ENCODE results near the gene CLCF1.

CLCF1 gene

DNA sequence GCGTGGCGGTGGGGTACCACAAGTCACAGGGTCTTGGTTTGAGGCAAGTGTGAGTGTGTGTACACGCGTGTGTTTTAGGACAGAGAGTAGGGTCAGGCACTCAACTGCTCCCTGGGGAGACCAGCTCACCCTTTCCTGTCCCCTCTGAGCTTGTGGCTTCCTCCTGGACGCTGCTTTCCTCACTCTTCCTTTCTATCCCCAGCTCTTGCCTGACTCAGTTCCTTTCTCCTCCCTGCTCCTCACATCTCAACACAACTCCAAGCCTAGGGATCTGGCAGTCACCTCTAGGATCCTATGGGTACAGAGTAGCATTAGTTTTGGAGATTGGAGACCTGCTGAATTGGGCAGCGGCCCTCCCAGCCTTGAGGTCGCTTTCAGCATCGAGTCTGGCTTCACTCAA is 4.1 kb downstream of the CLCF1 start:
- no peak for DNase-seq
- TF ChIP-seq, protein P1, sequence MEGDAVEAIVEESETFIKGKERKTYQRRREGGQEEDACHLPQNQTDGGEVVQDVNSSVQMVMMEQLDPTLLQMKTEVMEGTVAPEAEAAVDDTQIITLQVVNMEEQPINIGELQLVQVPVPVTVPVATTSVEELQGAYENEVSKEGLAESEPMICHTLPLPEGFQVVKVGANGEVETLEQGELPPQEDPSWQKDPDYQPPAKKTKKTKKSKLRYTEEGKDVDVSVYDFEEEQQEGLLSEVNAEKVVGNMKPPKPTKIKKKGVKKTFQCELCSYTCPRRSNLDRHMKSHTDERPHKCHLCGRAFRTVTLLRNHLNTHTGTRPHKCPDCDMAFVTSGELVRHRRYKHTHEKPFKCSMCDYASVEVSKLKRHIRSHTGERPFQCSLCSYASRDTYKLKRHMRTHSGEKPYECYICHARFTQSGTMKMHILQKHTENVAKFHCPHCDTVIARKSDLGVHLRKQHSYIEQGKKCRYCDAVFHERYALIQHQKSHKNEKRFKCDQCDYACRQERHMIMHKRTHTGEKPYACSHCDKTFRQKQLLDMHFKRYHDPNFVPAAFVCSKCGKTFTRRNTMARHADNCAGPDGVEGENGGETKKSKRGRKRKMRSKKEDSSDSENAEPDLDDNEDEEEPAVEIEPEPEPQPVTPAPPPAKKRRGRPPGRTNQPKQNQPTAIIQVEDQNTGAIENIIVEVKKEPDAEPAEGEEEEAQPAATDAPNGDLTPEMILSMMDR (IDR thresholded peaks at IDR 0.05): no peak
- no peaks in the 10 kb centered on the region for H3K9me3 ChIP-seq
- peaks cover 0 to 15% (median 12%) of the 10 kb centered on the region in 3 donors for H3K36me3 ChIP-seq
- H3K4me3 ChIP-seq: no peak overlapping the region
- H3K4me1 ChIP-seq: peaks cover 1 to 49% (median 44%) of the 10 kb centered on the region in 4 donors
- H3K27ac ChIP-seq: peak overlapping the region in 1 of 2 donors; percentile 92
- H3K27me3 ChIP-seq: no peaks in the 10 kb centered on the region
- intact Hi-C loops (cut with DNase I; ENCODE audit: low total_unique reads): no loop called here

DNA sequence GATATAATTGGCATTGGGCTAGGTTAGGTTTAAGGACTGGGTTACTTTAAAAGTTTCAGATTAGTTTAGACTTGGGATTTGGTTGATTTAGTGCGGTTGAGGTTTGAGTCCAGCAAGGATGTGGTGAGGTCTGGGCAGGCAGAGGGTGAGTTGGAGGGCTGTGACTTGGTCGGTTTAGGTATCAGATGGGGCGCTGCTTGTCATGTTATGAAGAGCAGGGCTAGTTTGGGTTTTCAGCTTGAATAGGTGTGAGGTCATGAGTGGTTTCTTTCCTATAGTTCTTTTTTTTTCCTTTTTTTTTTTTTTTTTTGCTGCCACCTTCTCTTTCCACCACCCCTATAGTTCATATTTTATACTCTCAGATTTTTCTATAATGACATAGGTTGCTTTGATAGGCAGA is 4.8 kb downstream of the CLCF1 start:
- no peaks in the 10 kb centered on the region for H3K9me3 ChIP-seq
- TF ChIP-seq, protein P1 (IDR thresholded peaks at IDR 0.05): no peak
- intact Hi-C loops (cut with DNase I; ENCODE audit: low total_unique reads): no loop called here
- H3K4me3 ChIP-seq: no peak overlapping the region
- peaks cover 0 to 42% (median 37%) of the 10 kb centered on the region in 4 donors for H3K4me1 ChIP-seq
- H3K27ac ChIP-seq: no peak overlapping the region
- no peak for DNase-seq
- peaks cover 0 to 15% (median 12%) of the 10 kb centered on the region in 3 donors for H3K36me3 ChIP-seq
- H3K27me3 ChIP-seq: no peaks in the 10 kb centered on the region

DNA sequence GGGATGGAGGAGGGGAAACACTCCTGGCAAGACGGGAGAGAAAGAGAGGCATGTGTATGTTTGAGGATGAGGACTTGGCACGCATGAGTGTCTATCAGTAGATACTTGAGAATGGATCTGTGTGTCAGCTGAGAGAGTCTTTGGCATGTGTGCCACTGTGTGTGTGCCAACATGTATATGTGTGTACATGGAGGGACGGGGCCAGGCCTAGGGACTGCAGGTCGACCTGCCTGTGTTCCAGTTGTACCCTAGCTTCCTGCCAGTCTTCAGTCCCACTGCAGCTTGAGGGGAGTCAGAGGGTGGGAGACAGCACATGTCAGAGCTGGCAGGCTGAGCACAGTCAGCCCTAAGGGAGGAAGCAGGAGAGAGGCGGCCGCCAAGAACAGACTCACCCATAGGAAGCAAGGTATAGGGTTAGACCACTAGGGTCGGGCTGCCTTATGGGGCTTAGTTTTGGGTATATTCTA is 5.6 kb downstream of the CLCF1 start:
- no peaks in the 10 kb centered on the region for H3K27me3 ChIP-seq
- peaks cover 0 to 40% (median 37%) of the 10 kb centered on the region in 4 donors for H3K4me1 ChIP-seq
- peaks cover 0 to 15% (median 12%) of the 10 kb centered on the region in 3 donors for H3K36me3 ChIP-seq
- DNase-seq: no peak
- TF ChIP-seq, protein P1 (IDR thresholded peaks at IDR 0.05): no peak
- intact Hi-C loops (cut with DNase I; ENCODE audit: low total_unique reads): no loop called here
- H3K9me3 ChIP-seq: no peaks in the 10 kb centered on the region
- peak overlapping the region in 1 of 2 donors; percentile 52 for H3K27ac ChIP-seq
- no peak overlapping the region for H3K4me3 ChIP-seq

DNA sequence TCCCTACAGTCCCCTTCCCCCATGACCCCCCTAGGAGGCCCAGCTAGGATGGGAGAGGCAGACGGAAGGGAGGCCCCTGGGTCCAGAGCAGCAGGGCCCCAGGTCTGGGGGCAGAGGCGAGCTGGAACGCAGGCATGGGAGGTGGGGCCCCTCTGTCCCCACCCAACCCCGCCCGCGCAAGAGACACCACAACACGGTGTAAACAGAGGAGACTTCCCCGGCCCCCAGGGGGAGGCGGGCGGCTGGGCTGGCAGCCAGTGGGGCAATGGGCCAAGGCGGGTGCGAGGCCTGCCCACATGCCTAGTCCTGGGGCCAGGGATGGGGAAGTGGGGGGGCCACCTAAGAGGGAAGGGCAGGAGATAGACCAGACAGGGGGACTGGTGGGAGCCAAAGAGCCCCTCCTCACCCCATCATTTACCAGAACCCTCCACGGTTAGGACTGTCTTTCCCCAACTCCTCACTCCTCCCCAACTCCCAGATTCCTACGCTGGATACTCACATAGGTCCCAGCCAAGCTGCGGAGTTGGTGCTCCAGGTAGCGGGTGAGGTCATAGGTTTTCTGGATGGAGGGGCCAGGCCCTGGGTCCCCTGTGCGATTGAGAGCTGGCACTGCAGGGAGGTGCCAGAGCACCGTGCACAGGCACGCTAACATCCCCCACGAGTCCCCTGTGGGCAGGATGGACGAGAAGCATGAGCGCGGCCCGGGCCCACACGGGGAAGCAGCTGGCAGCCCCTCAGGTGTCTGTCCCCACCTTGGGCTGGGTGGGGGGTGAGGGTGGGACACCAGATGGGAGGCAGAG is 6.2 kb downstream of the CLCF1 start:
- Histone ChIP-seq H3K36me3 (peaks cover 0 to 15% (median 12%) of the 10 kb centered on the region in 3 donors), H3K27me3 (no peaks in the 10 kb centered on the region), H3K9me3 (no peaks in the 10 kb centered on the region), H3K27ac (peak overlapping the region; percentile 52 to 64), H3K4me1 (peaks cover 0 to 38% (median 35%) of the 10 kb centered on the region in 4 donors), H3K4me3 (no peak overlapping the region)
- TF ChIP-seq, protein P1 (IDR thresholded peaks at IDR 0.05): no peak
- intact Hi-C loops (cut with DNase I; ENCODE audit: low total_unique reads): no loop called here
- no peak for DNase-seq

DNA sequence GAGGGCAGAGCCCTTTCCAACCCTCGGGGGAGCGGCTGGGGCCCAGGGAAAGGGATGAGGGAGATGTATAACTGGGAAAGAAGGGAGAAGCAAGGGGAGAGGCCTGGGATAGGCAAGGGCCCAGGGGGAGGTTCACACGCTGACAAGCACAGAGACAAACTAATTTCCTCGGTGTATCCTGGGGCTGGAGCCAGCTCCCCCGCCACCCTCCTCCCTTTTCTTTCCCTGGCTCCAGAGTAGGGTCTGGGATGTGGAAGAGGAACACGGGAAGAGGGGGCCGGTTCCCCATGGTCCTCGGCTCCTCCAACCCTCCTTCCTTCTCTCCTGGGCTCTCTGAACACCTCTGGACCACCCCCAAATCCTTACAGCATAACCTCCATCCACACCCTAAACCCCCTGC is 6.9 kb downstream of the CLCF1 start:
- TF ChIP-seq, protein P1 (IDR thresholded peaks at IDR 0.05): no peak
- intact Hi-C loops (cut with DNase I; ENCODE audit: low total_unique reads): no loop called here
- no peaks in the 10 kb centered on the region for H3K27me3 ChIP-seq
- H3K9me3 ChIP-seq: no peaks in the 10 kb centered on the region
- DNase-seq: no peak
- peaks cover 0 to 32% (median 29%) of the 10 kb centered on the region in 4 donors for H3K4me1 ChIP-seq
- H3K36me3 ChIP-seq: peaks cover 0 to 15% (median 12%) of the 10 kb centered on the region in 3 donors
- peak overlapping the region; percentile 52 to 64 for H3K27ac ChIP-seq
- H3K4me3 ChIP-seq: no peak overlapping the region
